Measurements from ENCODE around the gene SOD1.

DNA sequence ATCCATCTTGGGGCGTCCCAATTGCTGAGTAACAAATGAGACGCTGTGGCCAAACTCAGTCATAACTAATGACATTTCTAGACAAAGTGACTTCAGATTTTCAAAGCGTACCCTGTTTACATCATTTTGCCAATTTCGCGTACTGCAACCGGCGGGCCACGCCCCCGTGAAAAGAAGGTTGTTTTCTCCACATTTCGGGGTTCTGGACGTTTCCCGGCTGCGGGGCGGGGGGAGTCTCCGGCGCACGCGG is 282 bp upstream of the SOD1 start:
- TF ChIP-seq POLR2A (IDR thresholded peaks at IDR 0.05), result no peak
- TF ChIP-seq, protein P1, sequence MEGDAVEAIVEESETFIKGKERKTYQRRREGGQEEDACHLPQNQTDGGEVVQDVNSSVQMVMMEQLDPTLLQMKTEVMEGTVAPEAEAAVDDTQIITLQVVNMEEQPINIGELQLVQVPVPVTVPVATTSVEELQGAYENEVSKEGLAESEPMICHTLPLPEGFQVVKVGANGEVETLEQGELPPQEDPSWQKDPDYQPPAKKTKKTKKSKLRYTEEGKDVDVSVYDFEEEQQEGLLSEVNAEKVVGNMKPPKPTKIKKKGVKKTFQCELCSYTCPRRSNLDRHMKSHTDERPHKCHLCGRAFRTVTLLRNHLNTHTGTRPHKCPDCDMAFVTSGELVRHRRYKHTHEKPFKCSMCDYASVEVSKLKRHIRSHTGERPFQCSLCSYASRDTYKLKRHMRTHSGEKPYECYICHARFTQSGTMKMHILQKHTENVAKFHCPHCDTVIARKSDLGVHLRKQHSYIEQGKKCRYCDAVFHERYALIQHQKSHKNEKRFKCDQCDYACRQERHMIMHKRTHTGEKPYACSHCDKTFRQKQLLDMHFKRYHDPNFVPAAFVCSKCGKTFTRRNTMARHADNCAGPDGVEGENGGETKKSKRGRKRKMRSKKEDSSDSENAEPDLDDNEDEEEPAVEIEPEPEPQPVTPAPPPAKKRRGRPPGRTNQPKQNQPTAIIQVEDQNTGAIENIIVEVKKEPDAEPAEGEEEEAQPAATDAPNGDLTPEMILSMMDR (IDR thresholded peaks at IDR 0.05), result peak in 1 of 3 experiments; percentile 2

Measured in vagina (tissue), 2 donors.